Measurements from ENCODE around the gene PEAR1. TPM values are rescaled to one million over a fixed set of nuclear protein-coding genes. Genes with fewer than 3 reads are reported as not detected.

The PEAR1 gene
- total RNA-seq, 1 experiment from 2014 or later = 10.8 TPM

DNA sequence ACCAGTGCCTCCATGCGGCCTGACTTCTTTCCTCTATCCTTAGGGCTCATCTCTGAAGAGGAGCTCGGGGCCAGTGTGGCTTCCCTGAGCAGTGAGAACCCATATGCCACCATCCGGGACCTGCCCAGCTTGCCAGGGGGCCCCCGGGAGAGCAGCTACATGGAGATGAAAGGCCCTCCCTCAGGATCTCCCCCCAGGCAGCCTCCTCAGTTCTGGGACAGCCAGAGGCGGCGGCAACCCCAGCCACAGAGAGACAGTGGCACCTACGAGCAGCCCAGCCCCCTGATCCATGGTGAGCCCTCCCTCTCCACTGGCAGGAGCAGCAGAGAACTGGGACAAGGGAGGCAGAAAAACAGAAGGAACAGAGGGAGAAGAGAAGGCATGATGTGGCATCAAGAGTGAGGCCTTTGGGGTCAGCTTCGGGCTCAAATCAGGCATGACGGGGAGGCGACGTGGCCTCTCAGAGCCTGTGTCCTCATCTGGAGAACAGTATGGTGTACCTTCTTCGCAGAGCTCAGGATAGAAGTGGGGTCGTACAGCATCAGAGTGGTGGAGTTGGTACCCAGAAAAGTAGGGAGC is 20.4 kb downstream of the PEAR1 start:
- Histone ChIP-seq H3K4me1 (ENCODE audit: control insufficient read depth in 1 of 2, insufficient read depth in 2 of 2, low read length in 2 of 2) (peaks cover under 1 to 12% of the 10 kb centered on the region in 2 experiments; a peak in 2 of 4 replicates), H3K36me3 (ENCODE audit: control insufficient read depth in 1 of 2, insufficient read depth in 2 of 2, low read length in 2 of 2) (peaks cover 2 to 17% of the 10 kb centered on the region in 2 experiments; a peak in 3 of 4 replicates), H3K27me3 (ENCODE audit: insufficient read depth, low read length) (no peaks in the 10 kb centered on the region), H3K79me2 (ENCODE audit: insufficient read depth, low read length) (no peaks in the 10 kb centered on the region), H2AFZ (ENCODE audit: low read depth, low read length, poor library complexity, severe bottlenecking) (no peak overlapping the region), H3K27ac (ENCODE audit: low read depth, low read length) (no peak overlapping the region), H3K9ac (ENCODE audit: low read length) (no peak overlapping the region), H3K4me3 (replicated peaks in 1 of 2; ENCODE audit: low read depth in 1 of 2, low read length in 2 of 2) (no peak overlapping the region), H4K20me1 (ENCODE audit: insufficient read depth) (no peaks in the 10 kb centered on the region), H3K4me2 (ENCODE audit: low read length) (no peak overlapping the region), H3K9me3 (ENCODE audit: control insufficient read depth in 1 of 2, insufficient read depth in 1 of 2, low read depth in 1 of 2, low read length in 2 of 2) (no peaks in the 10 kb centered on the region), H3K9me2 (ENCODE audit: insufficient read depth) (no peaks in the 10 kb centered on the region)
- ChIA-PET POLR2A (no interaction called here), CTCF (no interaction called here), RAD21 (ENCODE audit: low non-redundant PET in 1 of 2, low total read pairs in 2 of 2, uncharacterized antibody in 2 of 2, unreplicated experiment in 2 of 2) (no interaction called here)
- BruUV-seq (replicated peaks) = no TSS peak
- ATAC-seq (no peak), DNase-seq (ENCODE audit: low read depth, low spot score) (no peak)
- intact Hi-C loops (cut with micrococcal nuclease) = no loop called here
- no peak for TF ChIP-seq SIN3A (IDR thresholded peaks at IDR 0.05; ENCODE audit: low read depth)
- TF ChIP-seq POLR2A (IDR thresholded peaks at IDR 0.05; ENCODE audit: borderline replicate concordance, extremely low read depth, insufficient read depth, insufficient read length) = no peak
- no peak for TF ChIP-seq EZH2phosphoT487 (IDR thresholded peaks at IDR 0.05; ENCODE audit: borderline replicate concordance)
- no peak for TF ChIP-seq CBX3 (IDR thresholded peaks at IDR 0.05; ENCODE audit: low read depth)
- TF ChIP-seq EZH2 (IDR thresholded peaks at IDR 0.05) = no peak
- no peak for TF ChIP-seq TCF7L2 (IDR thresholded peaks at IDR 0.05; ENCODE audit: borderline replicate concordance, extremely low read depth, insufficient read depth, insufficient read length)

DNA sequence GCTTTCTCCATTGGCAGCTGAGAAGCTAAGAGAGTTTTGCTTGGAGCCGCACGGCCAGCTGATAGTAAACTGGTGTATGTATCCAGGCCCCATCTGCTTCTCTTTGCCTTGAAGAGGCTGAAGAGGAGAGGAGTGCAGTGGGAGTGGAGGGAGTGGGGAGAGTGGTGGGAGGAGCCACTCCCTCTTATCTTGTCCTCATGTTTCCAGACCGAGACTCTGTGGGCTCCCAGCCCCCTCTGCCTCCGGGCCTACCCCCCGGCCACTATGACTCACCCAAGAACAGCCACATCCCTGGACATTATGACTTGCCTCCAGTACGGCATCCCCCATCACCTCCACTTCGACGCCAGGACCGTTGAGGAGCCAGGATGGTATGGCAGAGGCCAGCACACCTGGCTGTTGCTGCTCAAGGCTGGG is 20.9 kb downstream of the PEAR1 start:
- ChIA-PET RAD21 (ENCODE audit: low non-redundant PET in 1 of 2, low total read pairs in 2 of 2, uncharacterized antibody in 2 of 2, unreplicated experiment in 2 of 2) (no interaction called here), POLR2A (no interaction called here), CTCF (no interaction called here)
- no peak overlapping the region for H2AFZ ChIP-seq (ENCODE audit: low read depth, low read length, poor library complexity, severe bottlenecking)
- H3K9ac ChIP-seq (ENCODE audit: low read length) = no peak overlapping the region
- H3K27ac ChIP-seq (ENCODE audit: low read depth, low read length) = no peak overlapping the region
- H3K4me3 ChIP-seq (replicated peaks in 1 of 2; ENCODE audit: low read depth in 1 of 2, low read length in 2 of 2) = no peak overlapping the region
- no peak for DNase-seq (ENCODE audit: low read depth, low spot score)
- no peaks in the 10 kb centered on the region for H4K20me1 ChIP-seq (ENCODE audit: insufficient read depth)
- no peaks in the 10 kb centered on the region for H3K9me2 ChIP-seq (ENCODE audit: insufficient read depth)
- H3K9me3 ChIP-seq (ENCODE audit: control insufficient read depth in 1 of 2, insufficient read depth in 1 of 2, low read depth in 1 of 2, low read length in 2 of 2) = no peaks in the 10 kb centered on the region
- no peak for ATAC-seq
- H3K4me2 ChIP-seq (ENCODE audit: low read length) = no peak overlapping the region
- intact Hi-C loops (cut with micrococcal nuclease) = no loop called here
- H3K27me3 ChIP-seq (ENCODE audit: insufficient read depth, low read length) = no peaks in the 10 kb centered on the region
- H3K4me1 ChIP-seq (ENCODE audit: control insufficient read depth in 1 of 2, insufficient read depth in 2 of 2, low read length in 2 of 2) = peaks cover 6 to 18% of the 10 kb centered on the region in 2 experiments; a peak in 3 of 4 replicates
- TF ChIP-seq POLR2AphosphoS5 (IDR thresholded peaks at IDR 0.05; ENCODE audit: low read depth, low read length) (no peak), SP1 (IDR thresholded peaks at IDR 0.05; ENCODE audit: low read depth) (no peak)
- TF ChIP-seq, protein P1, sequence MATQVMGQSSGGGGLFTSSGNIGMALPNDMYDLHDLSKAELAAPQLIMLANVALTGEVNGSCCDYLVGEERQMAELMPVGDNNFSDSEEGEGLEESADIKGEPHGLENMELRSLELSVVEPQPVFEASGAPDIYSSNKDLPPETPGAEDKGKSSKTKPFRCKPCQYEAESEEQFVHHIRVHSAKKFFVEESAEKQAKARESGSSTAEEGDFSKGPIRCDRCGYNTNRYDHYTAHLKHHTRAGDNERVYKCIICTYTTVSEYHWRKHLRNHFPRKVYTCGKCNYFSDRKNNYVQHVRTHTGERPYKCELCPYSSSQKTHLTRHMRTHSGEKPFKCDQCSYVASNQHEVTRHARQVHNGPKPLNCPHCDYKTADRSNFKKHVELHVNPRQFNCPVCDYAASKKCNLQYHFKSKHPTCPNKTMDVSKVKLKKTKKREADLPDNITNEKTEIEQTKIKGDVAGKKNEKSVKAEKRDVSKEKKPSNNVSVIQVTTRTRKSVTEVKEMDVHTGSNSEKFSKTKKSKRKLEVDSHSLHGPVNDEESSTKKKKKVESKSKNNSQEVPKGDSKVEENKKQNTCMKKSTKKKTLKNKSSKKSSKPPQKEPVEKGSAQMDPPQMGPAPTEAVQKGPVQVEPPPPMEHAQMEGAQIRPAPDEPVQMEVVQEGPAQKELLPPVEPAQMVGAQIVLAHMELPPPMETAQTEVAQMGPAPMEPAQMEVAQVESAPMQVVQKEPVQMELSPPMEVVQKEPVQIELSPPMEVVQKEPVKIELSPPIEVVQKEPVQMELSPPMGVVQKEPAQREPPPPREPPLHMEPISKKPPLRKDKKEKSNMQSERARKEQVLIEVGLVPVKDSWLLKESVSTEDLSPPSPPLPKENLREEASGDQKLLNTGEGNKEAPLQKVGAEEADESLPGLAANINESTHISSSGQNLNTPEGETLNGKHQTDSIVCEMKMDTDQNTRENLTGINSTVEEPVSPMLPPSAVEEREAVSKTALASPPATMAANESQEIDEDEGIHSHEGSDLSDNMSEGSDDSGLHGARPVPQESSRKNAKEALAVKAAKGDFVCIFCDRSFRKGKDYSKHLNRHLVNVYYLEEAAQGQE (IDR thresholded peaks at IDR 0.05; ENCODE audit: low read depth) = no peak
- no TSS peak for BruUV-seq (replicated peaks)
- no peaks in the 10 kb centered on the region for H3K79me2 ChIP-seq (ENCODE audit: insufficient read depth, low read length)
- H3K36me3 ChIP-seq (ENCODE audit: control insufficient read depth in 1 of 2, insufficient read depth in 2 of 2, low read length in 2 of 2) = peaks cover 2 to 17% of the 10 kb centered on the region in 2 experiments; a peak in 3 of 4 replicates
